SK-N-MC (cell line): ENCODE measurements around the gene ERH.

Experiments
- EZH2 ChIP-seq: fragments of 200-600 bp; sonication (generic); IDR thresholded peaks from one replicate; pipeline ENCODE4 v1.6.1; 2017; ENCODE audit warnings: antibody characterized with exemption
- POLR2AphosphoS5 ChIP-seq: IDR thresholded peaks from 2 replicates; pipeline ENCODE4 v1.6.1; 2012; ENCODE audit warnings: mild to moderate bottlenecking, low read depth, low read length, borderline replicate concordance

DNA sequence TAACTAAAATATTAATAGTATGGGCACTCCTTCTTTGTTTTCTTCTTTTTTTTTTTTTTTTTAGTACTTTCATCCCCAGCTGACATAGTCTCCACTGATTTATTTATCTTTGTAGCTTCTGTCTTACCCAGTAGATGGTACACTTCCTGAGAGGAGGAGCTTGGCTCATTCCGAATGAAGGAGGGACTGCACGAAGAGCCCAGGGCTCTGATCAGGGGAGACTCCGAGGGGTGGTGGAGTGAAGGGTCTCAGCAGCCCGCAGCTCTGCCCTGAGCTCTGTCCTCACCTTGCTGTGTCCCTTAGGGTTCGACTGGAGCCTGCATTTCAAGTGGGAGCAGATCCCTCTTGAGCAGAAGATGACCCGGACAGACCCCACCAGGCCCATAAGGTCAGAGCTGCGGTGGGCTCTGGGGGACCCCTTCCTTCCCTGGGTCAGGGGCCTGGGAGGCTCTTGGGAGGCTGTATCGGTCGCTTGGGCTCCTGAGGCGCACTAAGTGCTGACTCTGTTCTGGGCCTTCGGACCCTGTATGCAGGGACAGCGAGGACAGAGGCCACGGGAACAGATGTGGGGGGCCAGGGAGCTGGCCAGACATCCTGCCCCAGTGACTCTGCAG is 65.2 kb downstream of the ERH start:
- TF ChIP-seq EZH2 (no peak), POLR2AphosphoS5 (no peak)
